HL-60 (cell line): Measurements from ENCODE around the gene TUFM.

ENCODE experiments used
- CTCF ChIP-seq: IDR thresholded peaks from one replicate; pipeline ENCODE4 v1.5.1; 2011; ENCODE audit warnings: low read length, control low read depth, inconsistent platforms; ENCODE audit not compliant: insufficient read depth
- REST ChIP-seq: IDR thresholded peaks from 2 replicates; pipeline ENCODE4 v1.6.1; 2012; ENCODE audit warnings: low read depth; ENCODE audit not compliant: insufficient replicate concordance

GRCh38 chr16:28869201-28869600 lies 23.1 kb upstream of the TUFM start:
- TF ChIP-seq CTCF = no peak
- TF ChIP-seq REST = no peak
